DMS53 treated with DMSO at 0.1 percent for 48 hours (cell line): ENCODE measurements around the gene WWC2.

Experiments
- DNase-seq: peaks from one replicate; lab custom pipeline; 2025; ENCODE audit not compliant: unreplicated experiment; lab: John Stamatoyannopoulos, UW

Gene WWC2

DNA sequence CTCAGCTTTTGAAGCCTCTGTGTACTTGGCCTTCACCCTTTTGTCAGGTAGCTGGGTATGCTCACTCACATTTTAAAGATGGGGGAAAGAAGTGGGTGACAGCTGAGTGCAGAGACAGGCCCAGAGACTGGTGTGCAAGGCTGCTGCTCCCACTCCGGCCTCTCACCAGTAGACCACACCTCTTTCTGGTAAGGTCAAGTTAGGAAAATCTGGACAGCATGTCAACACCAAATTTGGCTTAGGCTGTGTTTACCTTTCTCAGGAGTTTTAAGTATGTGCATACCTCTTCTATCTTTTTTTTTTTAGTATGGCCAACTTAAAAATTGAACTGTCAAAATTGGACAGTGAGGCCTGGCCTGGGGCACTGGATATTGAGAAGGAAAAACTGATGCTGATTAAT, 154.4 kb downstream of the WWC2 start:
- DNase-seq: no peak

DNA sequence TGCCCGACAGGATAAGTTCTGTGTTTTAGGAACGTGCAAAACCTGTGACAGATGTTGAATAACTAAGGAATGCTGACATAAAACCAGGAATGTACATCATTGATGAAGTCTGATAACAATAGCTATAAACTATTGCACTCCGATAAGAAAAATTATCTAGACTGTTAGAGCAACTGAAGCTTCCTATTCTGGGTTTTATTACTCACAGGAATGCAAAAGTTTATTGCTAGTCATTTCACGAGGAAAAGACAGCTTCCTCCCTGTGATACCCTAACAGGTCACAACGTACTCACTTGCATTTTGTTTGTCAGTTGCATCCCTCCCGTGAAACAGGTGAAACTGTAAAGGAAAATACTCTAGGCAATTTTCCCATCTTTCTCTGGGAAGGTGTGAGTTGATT, 155.1 kb downstream of the WWC2 start:
- DNase-seq: no peak

DNA sequence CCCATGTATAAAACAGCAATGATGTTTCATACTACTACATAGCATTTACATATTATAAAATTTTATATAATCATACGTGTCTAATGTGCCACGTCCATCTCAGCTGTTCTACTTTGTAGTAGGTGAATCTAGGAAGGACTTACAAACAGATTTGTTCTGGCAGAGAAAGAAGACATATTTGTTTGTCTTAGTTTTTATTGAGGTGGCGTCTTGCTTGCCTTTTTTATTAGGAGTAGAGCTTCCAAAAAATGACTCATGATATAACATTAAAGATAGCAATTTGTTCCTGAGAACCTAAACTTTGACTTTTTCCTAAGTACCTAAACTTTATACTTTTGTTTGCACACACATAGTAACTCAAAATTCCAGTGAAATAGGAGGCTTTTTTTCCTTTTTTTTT, 156.4 kb downstream of the WWC2 start:
- no peak for DNase-seq

DNA sequence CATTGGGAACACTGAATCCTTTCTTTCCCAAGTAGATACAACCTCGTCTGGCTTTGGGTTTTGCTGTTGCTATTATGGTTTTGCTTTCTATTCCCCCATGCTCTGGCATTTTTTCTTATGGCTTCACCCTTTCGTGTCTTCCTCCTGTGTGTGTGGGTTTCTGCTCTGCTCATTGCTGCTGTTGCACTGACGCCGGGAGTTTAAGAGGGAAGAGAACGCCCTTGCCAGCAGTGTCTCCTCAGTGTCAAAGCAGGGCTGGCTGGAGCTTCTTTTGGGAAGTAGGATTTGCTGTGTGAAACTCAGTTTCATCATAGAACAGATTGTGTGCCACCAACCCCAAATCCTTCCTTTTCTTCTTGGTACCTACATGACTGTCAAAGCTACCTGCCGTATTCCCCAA, 157.3 kb downstream of the WWC2 start:
- no peak for DNase-seq

DNA sequence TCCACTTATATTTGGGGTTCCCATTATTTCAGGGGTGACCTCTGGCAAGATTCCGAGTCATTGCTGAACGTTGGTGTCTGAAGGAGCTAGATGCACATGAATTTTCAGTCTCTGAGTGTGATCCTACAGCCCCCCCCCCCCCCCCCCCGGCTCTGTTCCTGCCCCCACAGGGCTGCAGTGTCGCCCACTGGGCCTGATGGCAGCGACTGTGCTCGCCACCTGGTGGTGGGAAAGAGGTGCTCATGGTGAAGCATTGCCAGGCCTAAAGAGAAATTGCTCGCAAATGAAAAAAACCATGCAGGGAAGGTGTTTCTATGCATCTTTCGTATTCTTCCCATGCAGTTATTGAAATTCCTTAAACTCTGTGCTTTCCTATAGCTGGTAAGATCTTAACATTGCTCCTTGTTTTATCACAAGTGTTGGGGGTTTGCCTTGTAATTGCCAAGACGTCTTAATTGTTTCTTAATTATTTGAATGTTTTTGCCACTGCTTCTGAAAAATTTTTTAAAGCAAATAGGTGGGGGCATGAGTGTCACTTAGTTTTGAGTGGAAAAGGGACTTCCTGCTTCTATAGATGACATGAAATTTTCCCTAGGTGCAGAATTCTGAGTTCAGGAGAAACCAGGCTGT, 157.8 kb downstream of the WWC2 start:
- peak; percentile 0 for DNase-seq

DNA sequence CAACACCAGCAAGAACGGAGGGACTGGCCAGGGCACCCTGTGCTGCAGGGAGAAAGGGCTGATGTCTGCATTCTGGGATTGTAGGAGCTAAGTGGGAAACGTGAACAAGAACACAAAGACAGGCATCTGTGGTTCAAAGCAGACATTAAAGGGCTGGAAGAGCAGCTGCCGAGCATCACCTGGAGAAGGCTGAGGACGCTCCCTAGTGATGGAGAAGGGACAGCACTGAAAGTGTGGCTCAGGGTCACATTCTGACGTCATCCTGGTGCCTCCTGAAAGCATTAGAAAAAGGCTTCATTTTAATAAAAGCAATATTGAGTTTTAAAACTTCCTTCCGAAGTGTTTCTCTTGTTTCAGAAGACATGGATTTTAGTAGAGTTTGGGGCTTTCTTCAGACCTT, 158.8 kb downstream of the WWC2 start:
- no peak for DNase-seq

DNA sequence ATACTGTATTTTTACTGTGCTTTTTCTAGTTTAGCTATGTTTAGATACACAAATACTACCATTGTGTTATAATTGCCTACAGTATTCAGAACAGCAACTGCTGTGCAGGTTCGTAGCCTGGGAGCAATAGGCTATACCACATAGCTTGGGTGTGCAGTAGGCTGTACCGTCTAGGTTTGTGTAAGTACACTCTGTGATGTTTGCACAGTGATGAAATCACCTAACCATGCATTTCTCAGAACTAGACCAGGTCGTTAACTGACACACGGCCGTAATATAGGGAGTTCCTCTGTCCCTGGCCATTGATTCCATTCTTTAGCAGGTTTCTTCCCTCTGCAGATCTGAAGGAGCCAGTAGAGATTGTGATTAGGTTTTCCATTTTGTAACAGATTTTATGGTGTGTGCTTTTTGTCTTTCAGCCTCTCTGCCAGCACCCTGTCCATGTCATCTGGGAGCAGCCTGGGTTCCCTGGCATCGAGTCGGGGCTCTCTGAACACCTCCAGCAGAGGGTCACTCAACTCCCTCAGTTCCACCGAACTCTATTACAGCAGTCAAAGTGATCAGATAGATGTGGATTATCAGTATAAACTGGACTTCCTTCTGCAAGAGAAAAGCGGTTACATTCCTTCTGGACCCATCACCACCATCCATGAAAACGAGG, 161.6 kb downstream of the WWC2 start:
- peak; percentile 66 for DNase-seq

DNA sequence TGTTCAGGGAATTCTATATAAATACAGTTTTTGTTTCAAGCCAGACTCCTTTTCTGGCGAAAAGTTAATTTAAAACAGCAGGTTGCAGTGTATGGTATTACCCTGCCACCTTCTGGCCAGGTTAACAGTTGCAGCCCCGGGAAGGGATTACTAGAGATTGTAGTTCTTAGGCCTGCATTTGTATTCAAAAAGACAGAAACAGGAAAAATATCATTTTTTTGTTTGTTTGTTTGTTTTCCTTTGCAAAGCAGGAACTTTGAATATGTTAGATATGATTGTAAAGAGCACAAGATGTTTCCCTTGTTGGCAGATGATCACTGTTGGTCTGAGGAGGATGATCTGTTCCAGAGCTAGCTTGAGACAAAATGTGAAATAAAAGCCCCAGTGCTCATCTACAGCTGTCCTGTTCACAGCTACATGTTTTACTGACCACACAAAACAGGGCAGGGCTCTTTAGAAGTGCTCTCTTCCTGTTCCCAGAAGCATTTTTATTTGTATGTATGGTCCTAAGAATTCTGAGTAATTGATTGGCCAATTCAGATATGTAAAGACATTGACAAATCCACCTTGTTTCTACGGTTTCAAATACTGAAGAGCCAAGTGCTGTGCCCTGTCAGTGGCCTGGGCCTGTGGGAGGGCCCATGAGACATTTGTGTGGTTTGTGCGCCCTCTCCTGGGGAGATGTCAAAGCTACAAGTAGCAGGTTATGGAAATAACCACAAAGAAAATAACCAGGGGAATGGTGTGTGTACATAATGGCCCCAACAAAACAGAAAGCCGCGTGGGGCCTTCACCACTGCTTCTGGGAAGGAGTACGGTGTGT, 163.1 kb downstream of the WWC2 start:
- peak; percentile 60 for DNase-seq

DNA sequence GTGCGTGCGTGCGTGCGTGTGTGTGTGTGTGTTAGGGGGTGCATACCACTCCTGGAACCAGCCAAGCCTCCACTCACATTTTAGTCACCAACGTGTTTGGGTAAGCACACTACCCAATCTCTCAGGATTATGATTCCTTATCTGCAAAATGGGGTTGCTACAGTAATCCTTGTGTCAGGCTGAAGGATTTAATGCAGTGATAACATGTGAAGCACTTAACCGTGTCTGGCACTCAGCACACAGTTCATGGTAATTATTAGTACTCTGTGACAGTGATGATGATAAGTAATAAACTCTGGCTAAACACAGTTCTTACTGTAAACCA, 163.7 kb downstream of the WWC2 start:
- DNase-seq: no peak

DNA sequence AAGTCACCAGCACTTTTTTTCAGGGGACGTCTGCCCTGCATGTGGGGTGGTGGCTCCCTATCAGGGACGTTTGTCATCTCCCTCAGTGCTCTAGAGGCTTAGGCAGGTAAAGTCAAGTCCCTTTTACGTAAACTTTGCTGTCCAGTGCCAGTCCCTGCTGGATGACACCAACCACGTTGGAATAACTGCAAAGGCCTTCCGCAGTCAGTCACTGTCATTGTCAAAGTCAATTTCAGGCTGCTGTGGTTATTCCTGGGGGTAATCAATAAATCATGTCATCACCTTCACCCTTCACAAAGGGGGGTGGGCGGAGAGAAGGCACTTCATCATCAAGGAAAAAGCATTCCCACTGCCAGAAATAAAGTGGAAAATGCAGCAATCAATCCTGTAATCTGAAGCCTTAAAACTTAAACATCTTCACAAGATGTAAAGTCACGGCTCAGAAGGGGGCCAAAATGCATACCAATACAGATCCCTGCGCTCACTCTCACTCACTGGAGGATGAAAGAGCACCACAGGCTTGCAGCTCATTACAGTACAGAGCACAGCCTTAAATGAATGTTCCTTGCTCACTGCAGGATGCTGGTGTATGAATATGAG, 164.8 kb downstream of the WWC2 start:
- DNase-seq: no peak

DNA sequence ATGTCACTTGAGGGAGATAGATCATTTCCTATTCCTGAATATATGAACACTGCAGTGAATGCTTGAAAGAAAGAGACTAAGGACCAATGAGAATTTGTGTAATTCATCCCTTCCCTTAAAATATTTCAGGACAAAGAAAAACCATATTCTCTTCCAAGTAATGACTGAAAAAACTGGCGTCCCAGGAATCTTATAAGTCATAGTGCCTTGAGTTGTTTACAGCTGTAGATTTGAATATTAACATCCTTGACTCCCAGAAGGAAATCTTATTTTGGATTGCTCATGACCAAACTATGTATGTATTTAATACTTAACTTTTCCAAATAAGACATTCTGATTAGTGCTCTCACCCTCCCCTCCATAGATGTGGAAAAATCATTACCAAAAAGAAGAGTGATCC, 165.6 kb downstream of the WWC2 start:
- DNase-seq: no peak

DNA sequence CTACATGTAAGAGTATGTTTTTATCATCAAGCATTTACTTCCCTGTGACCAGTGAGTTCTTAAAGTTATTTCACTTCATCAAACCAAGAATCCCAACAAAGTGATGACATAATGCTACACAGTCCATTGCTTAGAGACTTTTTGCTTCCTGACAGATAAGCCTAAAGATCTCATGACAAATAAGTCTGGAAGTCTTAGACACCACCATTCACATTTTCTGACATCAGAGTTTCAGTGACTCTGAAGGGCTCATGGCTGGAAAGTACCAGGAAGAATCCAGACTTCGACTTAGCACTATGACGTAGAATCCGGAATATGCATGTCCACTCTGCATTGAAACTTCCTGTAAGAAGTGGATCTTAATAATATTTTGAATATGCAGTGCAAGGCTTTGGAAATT, 167.3 kb downstream of the WWC2 start:
- DNase-seq: no peak

DNA sequence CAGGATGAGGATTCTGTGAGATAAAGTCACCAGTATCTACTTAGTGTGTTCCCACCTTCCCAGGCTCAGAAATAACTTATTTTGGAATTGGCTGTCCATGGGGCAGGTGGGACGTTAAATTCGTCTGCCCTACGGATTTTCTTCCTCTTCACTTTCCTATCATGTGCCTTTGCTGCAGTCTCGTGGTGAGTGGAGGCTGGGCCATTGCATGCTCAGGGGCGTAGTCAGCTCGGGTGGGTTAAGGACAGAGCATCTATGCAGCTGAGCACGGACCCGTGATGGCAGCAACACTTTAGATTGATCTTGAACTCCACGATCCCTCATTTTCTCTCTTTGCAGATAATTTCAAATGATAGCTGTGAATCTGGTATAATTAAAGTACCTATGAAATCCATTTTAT, 169.5 kb downstream of the WWC2 start:
- no peak for DNase-seq

DNA sequence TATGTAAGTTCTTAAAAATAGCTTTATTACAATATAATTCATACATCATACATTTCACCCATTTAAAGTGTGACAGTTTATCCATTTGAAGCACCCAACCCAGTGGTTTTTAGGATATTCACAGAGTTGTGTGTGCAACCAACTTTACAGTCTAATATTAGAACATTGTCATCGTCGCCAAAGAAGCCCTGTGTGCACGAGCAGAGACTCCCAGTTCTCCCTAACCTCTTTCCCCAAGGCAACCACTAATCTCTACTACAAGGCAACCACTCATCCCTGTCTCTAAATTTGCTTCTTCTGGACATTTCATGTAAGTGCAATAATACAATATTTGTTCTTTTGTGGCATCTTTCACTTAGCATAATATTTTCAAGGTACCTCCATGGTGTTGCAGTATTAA, 173.3 kb downstream of the WWC2 start:
- no peak for DNase-seq

DNA sequence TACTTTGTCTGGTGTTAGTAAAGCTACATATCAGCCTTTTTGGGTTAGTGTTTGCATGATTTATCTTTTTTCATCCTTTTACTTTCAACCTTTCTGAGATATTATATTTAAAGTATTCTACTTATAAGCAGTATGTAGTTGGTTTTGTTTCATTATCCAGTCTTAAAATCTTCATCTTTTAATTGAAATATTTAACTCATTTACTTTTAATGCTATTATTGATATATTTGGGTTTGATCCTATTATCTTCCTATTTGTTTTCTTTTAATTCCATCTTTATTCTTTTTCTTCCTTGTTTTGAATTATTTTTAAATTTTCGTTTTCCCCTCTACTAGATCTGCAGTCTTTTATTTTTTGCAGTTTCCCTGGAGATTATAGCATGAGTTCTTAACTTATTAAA, 177.0 kb downstream of the WWC2 start:
- no peak for DNase-seq

DNA sequence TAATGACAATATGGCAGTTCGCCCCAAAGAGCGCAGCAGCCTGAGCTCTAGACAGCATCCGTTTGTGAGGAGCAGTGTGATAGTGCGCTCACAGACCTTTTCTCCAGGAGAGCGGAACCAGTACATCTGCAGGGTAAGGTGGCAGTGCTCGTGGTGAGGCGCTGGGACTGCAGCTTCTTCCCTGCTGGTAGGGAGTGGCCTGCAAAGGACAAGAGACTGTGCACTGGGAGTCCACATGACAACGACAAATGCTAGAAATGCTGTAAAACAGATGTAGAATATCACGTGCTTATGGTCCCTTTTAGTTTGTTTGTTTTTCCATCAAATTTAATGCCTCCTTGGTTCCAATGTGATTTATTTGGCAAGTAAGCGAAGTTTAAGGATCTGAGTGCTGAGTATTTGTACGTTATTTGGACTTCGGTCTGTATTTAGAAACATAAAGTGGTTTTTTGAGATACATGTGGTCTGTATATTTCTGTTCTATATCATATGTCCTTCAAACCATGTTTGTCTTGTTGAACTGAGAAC, 185.3 kb downstream of the WWC2 start:
- DNase-seq: no peak

DNA sequence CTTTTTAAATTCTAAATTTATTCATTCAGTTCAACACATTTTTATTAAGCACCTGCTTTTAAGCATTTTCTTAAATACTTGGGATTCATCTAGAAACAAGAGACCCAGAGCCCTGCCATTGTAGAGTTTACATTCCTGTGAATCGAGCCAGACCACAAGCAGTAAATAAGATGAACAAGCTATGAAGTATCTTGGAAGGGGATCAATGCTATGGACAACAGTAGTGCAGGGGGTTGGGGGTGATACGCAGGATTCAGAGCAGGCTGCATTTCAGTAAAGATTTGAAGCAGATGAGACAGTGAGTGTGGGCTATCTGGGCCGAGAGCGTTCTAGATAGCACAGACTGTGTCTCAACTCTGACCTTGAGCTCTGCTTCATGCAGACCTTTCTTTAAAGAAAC, 185.9 kb downstream of the WWC2 start:
- DNase-seq: no peak

DNA sequence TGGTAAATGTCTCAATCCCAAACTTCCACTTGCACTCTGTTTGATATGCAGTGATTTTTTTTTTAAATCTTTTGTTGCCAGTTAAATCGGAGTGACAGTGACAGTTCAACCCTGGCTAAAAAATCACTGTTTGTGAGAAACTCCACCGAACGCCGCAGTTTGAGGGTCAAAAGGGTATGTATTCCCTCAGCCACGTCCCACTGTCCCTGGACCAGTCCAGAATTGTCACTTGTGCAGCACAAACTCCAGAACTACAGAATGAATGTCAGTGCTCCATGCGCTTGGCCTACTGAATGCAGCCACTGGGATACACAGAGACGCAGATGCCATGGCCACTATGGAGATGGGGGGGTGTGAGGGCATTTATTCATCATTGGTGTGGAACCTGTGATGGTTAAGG, 186.8 kb downstream of the WWC2 start:
- DNase-seq: no peak

DNA sequence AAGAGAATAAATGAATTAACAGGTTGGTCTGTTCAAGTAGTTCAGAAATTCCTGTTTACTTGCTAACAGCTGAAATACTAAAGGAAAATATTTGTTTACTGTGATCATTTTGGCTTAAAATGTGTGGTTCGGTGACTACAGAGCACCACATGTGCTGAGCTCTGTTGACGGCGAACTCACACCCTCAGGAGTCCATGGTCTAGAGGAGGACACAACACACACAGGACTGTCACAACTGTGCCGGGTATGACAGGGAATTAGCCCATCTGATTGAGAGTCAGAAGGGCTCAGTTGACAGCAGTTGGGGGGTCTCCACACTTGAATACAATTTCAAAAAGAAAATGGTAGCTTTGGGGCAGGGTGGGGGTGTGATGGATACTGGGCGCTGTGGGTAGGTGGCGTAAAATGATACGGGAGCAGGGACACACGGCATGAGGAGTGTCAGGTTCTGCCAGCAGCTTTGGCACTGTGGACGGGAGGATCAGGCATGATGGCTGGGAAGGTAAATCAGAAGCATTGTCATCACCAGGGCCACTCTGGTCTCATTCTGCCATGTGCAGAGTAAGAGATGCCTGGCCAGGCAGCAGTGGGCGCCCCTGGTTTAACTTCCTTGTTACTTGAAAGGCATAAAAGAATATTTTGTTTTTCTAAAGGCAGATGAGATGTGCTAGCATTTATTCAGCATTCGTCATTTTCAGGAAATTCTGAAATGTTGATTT, 187.7 kb downstream of the WWC2 start:
- no peak for DNase-seq

DNA sequence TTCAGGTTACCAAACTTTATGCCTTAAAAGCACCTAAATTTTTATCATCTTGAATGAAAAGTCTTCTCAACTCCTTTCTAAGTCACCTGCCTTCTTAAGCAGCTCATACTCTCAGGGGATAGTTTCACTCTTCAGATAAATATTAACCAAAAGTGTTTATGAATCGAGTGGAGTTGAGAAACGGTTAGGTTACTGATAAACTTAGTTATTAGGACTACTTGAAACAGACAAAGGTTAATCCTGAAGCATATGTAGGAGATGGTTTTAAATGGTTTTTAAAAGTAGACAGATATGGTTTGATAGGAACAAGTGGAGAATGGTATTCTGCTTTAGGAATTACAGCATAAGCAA, 188.2 kb downstream of the WWC2 start:
- no peak for DNase-seq

DNA sequence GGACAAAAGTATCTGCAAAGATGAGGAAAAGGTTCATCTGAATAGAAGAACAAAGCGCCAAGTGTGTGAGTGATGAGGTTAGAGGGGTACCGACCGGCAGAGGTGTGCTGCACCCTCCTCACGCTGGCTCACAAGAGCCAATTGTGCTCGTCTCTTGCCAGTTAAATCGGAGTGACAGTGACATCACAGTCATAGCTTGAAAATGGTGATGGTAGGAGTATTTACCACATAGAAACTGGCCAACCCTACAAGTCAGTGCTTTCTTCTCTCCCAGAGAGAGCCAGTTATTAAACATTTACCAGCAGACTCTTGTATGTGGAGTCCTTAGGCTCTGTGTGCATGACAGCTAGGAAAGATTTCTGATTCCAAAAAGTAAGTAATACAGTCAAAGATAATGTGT, 188.6 kb downstream of the WWC2 start:
- no peak for DNase-seq
